SK-N-SH (cell line): ENCODE results near the gene FGGY.
"Not testable (repeated sequence)": the region's sequence is repeated elsewhere in the genome, so short reads cannot be mapped to it uniquely, and the experiment has no call there.

Experiments
- CTCF ChIP-seq: fragments of 200-600 bp; sonication (generic); IDR thresholded peaks from 2 replicates; pipeline ENCODE4 v1.6.1; 2017; ENCODE audit warnings: antibody characterized with exemption, mild to moderate bottlenecking, moderate library complexity
- EP300 ChIP-seq, 2 experiments: IDR thresholded peaks; 2 replicates each; pipeline versions ENCODE4 v1.4.0 to v1.6.1; 2012; ENCODE audit warnings: borderline replicate concordance in 1 of 2, low read depth in 1 of 2, low read length in 1 of 2
- RAD21 ChIP-seq: IDR thresholded peaks from 2 replicates; pipeline ENCODE4 v1.6.1; 2012; ENCODE audit warnings: mild to moderate bottlenecking, low read length
- SMC3 ChIP-seq: IDR thresholded peaks from 2 replicates; pipeline ENCODE4 v1.6.1; 2012; ENCODE audit warnings: low read depth, low read length, improper control_type of control experiment
- TCF12 ChIP-seq: IDR thresholded peaks from 2 replicates; pipeline ENCODE4 v1.4.0; 2012
- USF2 ChIP-seq: fragments of 150-350 bp; IDR thresholded peaks from 2 replicates; pipeline ENCODE4 v1.6.1; 2017; ENCODE audit warnings: antibody characterized with exemption, low read length, low read depth, borderline replicate concordance
- ZBTB33 ChIP-seq: IDR thresholded peaks from 2 replicates; pipeline ENCODE4 v1.4.0; 2012; ENCODE audit warnings: low read depth, borderline replicate concordance

GRCh38 chr1:59610499-59610898 is 313.6 kb downstream of the FGGY start:
- TF ChIP-seq ZBTB33; SMC3; TCF12; CTCF; EP300 (IDR thresholded peaks at IDR 0.05; ENCODE audit: borderline replicate concordance in 1 of 2, low read depth in 1 of 2, low read length in 1 of 2); USF2; RAD21: not testable (repeated sequence)
